PFSK-1 (cell line): ENCODE data around the gene TLR5.
A peak's percentile ranks its signal among the peaks of the same experiment; 100 is the strongest.

Experiments
- FOXP2 ChIP-seq: optimal IDR thresholded peaks from 2 replicates; pipeline ENCODE3; 2011; ENCODE audit warnings: borderline replicate concordance, control low read depth, inconsistent platforms; ENCODE audit not compliant: insufficient read depth; ENCODE audit errors: extremely low read length, extremely low read depth
- POLR2AphosphoS5 ChIP-seq: IDR thresholded peaks from 2 replicates; pipeline ENCODE4 v1.6.1; 2012; ENCODE audit warnings: low read depth, mild to moderate bottlenecking, control low read depth, low read length, moderate library complexity
- REST ChIP-seq, 2 experiments: IDR thresholded peaks; 2 replicates each; pipeline versions ENCODE4 v1.6.1 to v1.8.0; 2011 to 2012; ENCODE audit warnings: low read depth in 2 of 2, low read length in 2 of 2, control low read depth in 1 of 2, inconsistent platforms in 1 of 2, mild to moderate bottlenecking in 1 of 2, moderate library complexity in 1 of 2; ENCODE audit not compliant: insufficient read depth in 1 of 2
- SIN3A ChIP-seq: IDR thresholded peaks from 2 replicates; pipeline ENCODE4 v1.6.1; 2012; ENCODE audit warnings: mild to moderate bottlenecking, low read length, moderate library complexity, borderline replicate concordance; ENCODE audit not compliant: insufficient read depth
- TAF1 ChIP-seq: IDR thresholded peaks from 2 replicates; pipeline ENCODE4 v1.6.1; 2012; ENCODE audit warnings: low read length, control low read depth, borderline replicate concordance; ENCODE audit not compliant: insufficient read depth

The TLR5 gene

GRCh38 chr1:223156343-223156742 lies 13.3 kb upstream of the TLR5 start:
- TF ChIP-seq REST (IDR thresholded peaks at IDR 0.05; ENCODE audit: insufficient read depth in 1 of 2, low read depth in 2 of 2, low read length in 2 of 2) (no peak), FOXP2 (no peak), TAF1 (no peak)

DNA sequence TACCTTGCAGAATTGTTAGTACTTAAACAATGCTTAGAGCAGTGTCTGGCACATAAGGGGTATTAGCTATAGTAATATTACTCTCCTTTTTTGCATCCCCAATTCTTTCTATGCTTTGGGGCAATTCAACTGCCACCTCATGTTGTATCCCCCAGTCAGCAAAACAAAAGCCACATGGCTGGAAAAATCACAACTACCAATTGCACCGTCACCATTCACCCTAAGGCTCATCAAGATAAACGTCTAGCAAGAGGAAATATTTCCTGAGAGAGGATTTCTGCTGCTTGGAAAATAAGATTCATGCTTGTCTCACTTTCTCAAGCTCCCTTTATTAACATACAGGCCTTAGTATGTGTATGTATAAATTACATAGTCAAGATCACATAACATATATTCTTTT lies 12.1 kb upstream of the TLR5 start:
- TF ChIP-seq FOXP2 = no peak
- TF ChIP-seq POLR2AphosphoS5 = no peak
- no peak for TF ChIP-seq REST (IDR thresholded peaks at IDR 0.05; ENCODE audit: insufficient read depth in 1 of 2, low read depth in 2 of 2, low read length in 2 of 2)
- TF ChIP-seq SIN3A = no peak
- no peak for TF ChIP-seq TAF1

- TF ChIP-seq FOXP2 (no peak), REST (IDR thresholded peaks at IDR 0.05; ENCODE audit: insufficient read depth in 1 of 2, low read depth in 2 of 2, low read length in 2 of 2) (peak in 1 of 2 experiments; percentile 84; a peak in 2 of 4 replicates), TAF1 (no peak), POLR2AphosphoS5 (no peak)
Measured at GRCh38 chr1:223153177-223154119, 10.4 kb upstream of the TLR5 start.

- TF ChIP-seq POLR2AphosphoS5 (no peak), FOXP2 (no peak), SIN3A (no peak), TAF1 (no peak), REST (IDR thresholded peaks at IDR 0.05; ENCODE audit: insufficient read depth in 1 of 2, low read depth in 2 of 2, low read length in 2 of 2) (no peak)
Measured at GRCh38 chr1:223152399-223152798, 9.4 kb upstream of the TLR5 start.

DNA sequence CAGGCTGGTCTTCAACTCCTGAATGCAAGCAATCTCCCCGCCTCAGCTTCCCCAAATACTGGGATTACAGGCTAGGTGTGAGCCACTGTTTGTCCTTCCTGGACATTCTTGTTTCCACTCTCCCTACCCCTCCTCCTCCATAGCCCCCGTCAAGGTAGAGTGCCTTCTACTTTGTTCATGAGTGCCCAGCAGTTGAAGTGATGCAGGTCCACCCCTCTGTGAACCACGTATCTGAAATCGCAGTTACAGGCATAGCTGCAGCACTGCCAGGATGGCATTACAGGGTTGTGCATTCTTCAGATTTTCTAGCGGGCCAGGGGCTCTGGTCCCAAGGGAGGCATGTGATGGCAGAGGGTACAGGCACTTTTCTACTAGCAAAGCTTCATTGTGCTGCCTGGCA lies 7.4 kb upstream of the TLR5 start:
- no peak for TF ChIP-seq TAF1
- TF ChIP-seq FOXP2 = no peak
- TF ChIP-seq SIN3A = no peak
- TF ChIP-seq POLR2AphosphoS5 = no peak
- TF ChIP-seq REST (IDR thresholded peaks at IDR 0.05; ENCODE audit: insufficient read depth in 1 of 2, low read depth in 2 of 2, low read length in 2 of 2) = no peak
